ENCODE data around the gene RFK. TPM values are rescaled to one million over a fixed set of nuclear protein-coding genes. Genes with fewer than 3 reads are reported as not detected.

Gene RFK
- total and polyA plus RNA-seq, 2 of the 13 experiments (the other 11 are each of a cell fraction or from before 2014, with no cell fraction given): 18.2 to 37.2 TPM

GRCh38 chr9:76433836-76434235 is 39.6 kb upstream of the RFK start:
- no peaks in the 10 kb centered on the region for H3K27me3 ChIP-seq (ENCODE audit: control insufficient read depth in 1 of 2, insufficient read depth in 2 of 2, low read length in 2 of 2)
- ChIA-PET CTCF (ENCODE audit: low intra/inter-chr PET ratio, low total read pairs) (no interaction called here), POLR2A (no interaction called here)
- 61% methylated on average over 3 of the region's 3 CpGs for WGBS (ENCODE audit: low lambda C conversion rate)
- no peak overlapping the region for H3K9ac ChIP-seq (ENCODE audit: insufficient read depth, low read depth, low read length)
- no peak overlapping the region for H2AFZ ChIP-seq (ENCODE audit: low read length)
- H4K20me1 ChIP-seq (ENCODE audit: insufficient read depth, low read length): no peaks in the 10 kb centered on the region
- intact Hi-C loops (cut with micrococcal nuclease; ENCODE audit: unreplicated experiment) (no loop called here), in situ Hi-C loops (cut with HindIII; ENCODE audit: extremely low pct_ligation_motif_present, low pct_unique_long_range_greater_than_20kb) (no loop called here)
- H3K27ac ChIP-seq (ENCODE audit: extremely low read length, insufficient read depth, low read length): no peak overlapping the region
- no TSS peak for BruUV-seq (replicated peaks)
- H3K4me2 ChIP-seq (ENCODE audit: low read depth, low read length): no peak overlapping the region
- DNase-seq (ENCODE audit: low spot score) (no peak), ATAC-seq (no peak), FAIRE-seq (no peak)
- peaks cover 44% of the 10 kb centered on the region for H3K4me1 ChIP-seq (ENCODE audit: insufficient read depth, low read length)
- H3K9me3 ChIP-seq (ENCODE audit: low read length): no peaks in the 10 kb centered on the region
- H3K79me2 ChIP-seq (ENCODE audit: insufficient read depth, low read length): no peaks in the 10 kb centered on the region
- H3K4me3 ChIP-seq (replicated peaks in 1 of 3; ENCODE audit: insufficient read depth in 1 of 3, low read depth in 2 of 3, low read length in 3 of 3): no peak overlapping the region
- H3K36me3 ChIP-seq (replicated peaks in 1 of 2; ENCODE audit: control insufficient read depth in 1 of 2, insufficient read depth in 2 of 2, low read length in 2 of 2): no peaks in the 10 kb centered on the region
- TF ChIP-seq FUBP1 (CRISPR knock-in tag; IDR thresholded peaks at IDR 0.05; ENCODE audit: borderline replicate concordance) (no peak), ELF3 (CRISPR knock-in tag; IDR thresholded peaks at IDR 0.05) (no peak), ZSCAN29 (CRISPR knock-in tag; conservative IDR thresholded peaks at IDR 0.05) (no peak), CC2D1A (CRISPR knock-in tag; IDR thresholded peaks at IDR 0.05) (no peak), AKAP8 (CRISPR knock-in tag; IDR thresholded peaks at IDR 0.05) (no peak), HMG20A (CRISPR knock-in tag; IDR thresholded peaks at IDR 0.05; ENCODE audit: borderline replicate concordance) (no peak), ATAD3A (CRISPR knock-in tag; IDR thresholded peaks at IDR 0.05) (no peak), AGO2 (optimal IDR thresholded peaks at IDR 0.05; ENCODE audit: low read depth, low read length) (no peak), ZBTB25 (CRISPR knock-in tag; IDR thresholded peaks at IDR 0.05) (no peak), ZNF598 (CRISPR knock-in tag; IDR thresholded peaks at IDR 0.05; ENCODE audit: borderline replicate concordance) (no peak), ARID5B (CRISPR knock-in tag; IDR thresholded peaks at IDR 0.05) (no peak), CSRNP1 (CRISPR knock-in tag; IDR thresholded peaks at IDR 0.05) (no peak), SSRP1 (CRISPR knock-in tag; IDR thresholded peaks at IDR 0.05) (no peak), GATA4 (IDR thresholded peaks at IDR 0.05; ENCODE audit: borderline replicate concordance, low read depth) (no peak), MIER2 (CRISPR knock-in tag; IDR thresholded peaks at IDR 0.05) (no peak)

Data from HepG2 (cell line).